Stimulated activated CD4-positive, alpha-beta T cell treated with anti-CD3 and anti-CD28 coated beads, Interleukin-2, amount 100 ng/mL, for 24 hours (primary cell): ENCODE measurements around the gene SIGLEC15.

Experiments
- DNase-seq, 2 donors: peaks; one replicate each; pipeline ENCODE4 v3.0.0-alpha.2; 2020

Gene SIGLEC15

GRCh38 chr18:45880876-45881558, 55.5 kb downstream of the SIGLEC15 start:
- DNase-seq: no peak

- no peak for DNase-seq
Measured at GRCh38 chr18:45887585-45887984, 62.1 kb downstream of the SIGLEC15 start.

- DNase-seq: no peak
Measured at GRCh38 chr18:45889419-45890064, 64.1 kb downstream of the SIGLEC15 start.

GRCh38 chr18:45890606-45891005, 65.1 kb downstream of the SIGLEC15 start:
- DNase-seq: no peak

GRCh38 chr18:45891806-45892205, 66.3 kb downstream of the SIGLEC15 start:
- DNase-seq: no peak
